Immature natural killer cell (primary cell): ENCODE results near the gene DIAPH2. TPM values are rescaled to one million over a fixed set of nuclear protein-coding genes. Genes with fewer than 3 reads are reported as not detected.

Experiments used
- DNase-seq, 3 donors: peaks; one replicate each; pipeline ENCODE4 v3.0.0; 2022; ENCODE audit warnings: mixed read lengths in 1 of 3
- H3K27ac Mint-ChIP-seq, 6 donors: one replicate each; pipeline ENCODE4 v1.8.0; 2020; ENCODE audit warnings: mixed read lengths in 6 of 6, mild to moderate bottlenecking in 5 of 6, inconsistent platforms in 4 of 6, moderate library complexity in 3 of 6
- H3K27me3 Mint-ChIP-seq, 3 donors: one replicate each; pipeline ENCODE4 v1.8.0; 2020 to 2021; ENCODE audit warnings: low read depth in 3 of 3, mild to moderate bottlenecking in 3 of 3, mixed read lengths in 3 of 3, moderate library complexity in 3 of 3, inconsistent platforms in 1 of 3
- H3K36me3 Mint-ChIP-seq, 3 donors: one replicate each; pipeline ENCODE4 v1.8.0; 2020; ENCODE audit warnings: mixed read lengths in 3 of 3, inconsistent platforms in 2 of 3, mild to moderate bottlenecking in 2 of 3
- H3K4me1 Mint-ChIP-seq, 2 donors: one replicate each; pipeline ENCODE4 v1.8.0; 2020; ENCODE audit warnings: inconsistent platforms in 2 of 2, mild to moderate bottlenecking in 2 of 2, mixed read lengths in 2 of 2, moderate library complexity in 1 of 2
- H3K4me3 Mint-ChIP-seq, 5 donors: one replicate each; pipeline ENCODE4 v1.8.0; 2020; ENCODE audit warnings: mild to moderate bottlenecking in 5 of 5, mixed read lengths in 5 of 5, inconsistent platforms in 3 of 5, moderate library complexity in 3 of 5
- H3K9me3 Mint-ChIP-seq, 6 donors: one replicate each; pipeline ENCODE4 v1.8.0; 2020; ENCODE audit warnings: mild to moderate bottlenecking in 6 of 6, mixed read lengths in 6 of 6, inconsistent platforms in 4 of 6, moderate library complexity in 3 of 6
- polyA plus RNA-seq, 3 donors: library from polyadenylated mRNA; unstranded; fragments of 300-500 nt; fragmentation: Illumina TruSeq; gene quantifications; one replicate each; pipeline ENCODE4 v1.2.3, GENCODE V29; 2021

Gene DIAPH2
- 10 to 100 TPM in 1 of 3 donors, 1 to 10 TPM in 2; 5.5 to 10.9 (median 9.6) TPM for polyA plus RNA-seq

GRCh38 chrX:96684339-96685209 lies at the start of gene DIAPH2:
TSS of gene DIAPH2 (plus strand) at chrX:96684842.
- Mint-ChIP-seq H3K9me3 (no peaks in the 10 kb centered on the region), H3K27me3 (peaks cover 4 to 10% (median 5%) of the 10 kb centered on the region in 3 donors), H3K4me1 (peaks cover 15 to 25% of the 10 kb centered on the region in 2 donors), H3K36me3 (no peaks in the 10 kb centered on the region), H3K27ac (peak within 1 kb of the TSS; percentile 79 to 86 (median 86)), H3K4me3 (peak within 1 kb of the TSS; percentile 87 to 93 (median 92))
- peak; percentile 70 to 76 (median 71) for DNase-seq

GRCh38 chrX:96650023-96650422 lies 34.6 kb upstream of the DIAPH2 start:
- DNase-seq: no peak
- Mint-ChIP-seq H3K4me1 (no peaks in the 10 kb centered on the region), H3K9me3 (no peaks in the 10 kb centered on the region), H3K27ac (no peak overlapping the region), H3K36me3 (no peaks in the 10 kb centered on the region), H3K27me3 (peaks cover 2 to 6% (median 3%) of the 10 kb centered on the region in 3 donors), H3K4me3 (no peak overlapping the region)

GRCh38 chrX:96655947-96656623 lies 28.6 kb upstream of the DIAPH2 start:
- Mint-ChIP-seq H3K9me3 (peaks cover 0 to 2% (median 0%) of the 10 kb centered on the region in 6 donors), H3K4me1 (no peaks in the 10 kb centered on the region), H3K27ac (no peak overlapping the region), H3K36me3 (no peaks in the 10 kb centered on the region), H3K27me3 (peaks cover 0 to 13% (median 7%) of the 10 kb centered on the region in 3 donors), H3K4me3 (no peak overlapping the region)
- no peak for DNase-seq

- DNase-seq: no peak
- Mint-ChIP-seq H3K27me3 (peaks cover 5 to 15% (median 7%) of the 10 kb centered on the region in 3 donors), H3K4me1 (peaks cover 15 to 25% of the 10 kb centered on the region in 2 donors), H3K9me3 (no peaks in the 10 kb centered on the region), H3K27ac (no peak overlapping the region), H3K4me3 (no peak overlapping the region), H3K36me3 (no peaks in the 10 kb centered on the region)
These were observed 2.1 kb upstream of the DIAPH2 start for GRCh38 chrX:96682516-96682915.

GRCh38 chrX:96683997-96684338 lies 674 bp upstream of the DIAPH2 start:
- peaks cover 15 to 25% of the 10 kb centered on the region in 2 donors for H3K4me1 Mint-ChIP-seq
- no peaks in the 10 kb centered on the region for H3K36me3 Mint-ChIP-seq
- H3K27me3 Mint-ChIP-seq: peaks cover 4 to 12% (median 5%) of the 10 kb centered on the region in 3 donors
- H3K27ac Mint-ChIP-seq: peak overlapping the region in 5 of 6 donors; percentile 41 to 86 (median 70)
- H3K4me3 Mint-ChIP-seq: peak overlapping the region; percentile 87 to 93 (median 92)
- H3K9me3 Mint-ChIP-seq: no peaks in the 10 kb centered on the region
- no peak for DNase-seq

GRCh38 chrX:96685210-96686099 lies 813 bp downstream of the DIAPH2 start:
- Mint-ChIP-seq H3K9me3 (no peaks in the 10 kb centered on the region), H3K27ac (peak overlapping the region; percentile 66 to 86 (median 82)), H3K27me3 (peaks cover 4 to 10% (median 5%) of the 10 kb centered on the region in 3 donors), H3K4me3 (peak overlapping the region; percentile 87 to 93 (median 92)), H3K4me1 (peaks cover 15 to 25% of the 10 kb centered on the region in 2 donors), H3K36me3 (no peaks in the 10 kb centered on the region)
- DNase-seq: peak; percentile 22 to 31 (median 23)

GRCh38 chrX:96687776-96688175 lies 3.1 kb downstream of the DIAPH2 start:
- Mint-ChIP-seq H3K9me3 (no peaks in the 10 kb centered on the region), H3K27ac (no peak overlapping the region), H3K4me1 (peaks cover 16 to 28% of the 10 kb centered on the region in 2 donors), H3K36me3 (no peaks in the 10 kb centered on the region), H3K4me3 (no peak overlapping the region), H3K27me3 (peaks cover 4 to 10% (median 8%) of the 10 kb centered on the region in 3 donors)
- DNase-seq: no peak

- no peak for DNase-seq
These were observed 4.1 kb downstream of the DIAPH2 start for GRCh38 chrX:96688789-96689188.

GRCh38 chrX:96689991-96690390 lies 5.3 kb downstream of the DIAPH2 start:
- H3K9me3 Mint-ChIP-seq: no peaks in the 10 kb centered on the region
- H3K36me3 Mint-ChIP-seq: no peaks in the 10 kb centered on the region
- H3K4me3 Mint-ChIP-seq: no peak overlapping the region
- peaks cover 23 to 32% of the 10 kb centered on the region in 2 donors for H3K4me1 Mint-ChIP-seq
- H3K27me3 Mint-ChIP-seq: peaks cover 2 to 12% (median 6%) of the 10 kb centered on the region in 3 donors
- H3K27ac Mint-ChIP-seq: no peak overlapping the region
- no peak for DNase-seq

More at GRCh38 chrX:96688789-96689188, 4.1 kb downstream of the DIAPH2 start:
- Mint-ChIP-seq H3K27ac (no peak overlapping the region), H3K4me1 (peaks cover 26 to 38% of the 10 kb centered on the region in 2 donors), H3K9me3 (no peaks in the 10 kb centered on the region), H3K4me3 (no peak overlapping the region), H3K36me3 (no peaks in the 10 kb centered on the region), H3K27me3 (peaks cover 4 to 10% (median 8%) of the 10 kb centered on the region in 3 donors)

GRCh38 chrX:96692454-96692853 lies 7.8 kb downstream of the DIAPH2 start:
- no peaks in the 10 kb centered on the region for H3K9me3 Mint-ChIP-seq
- H3K4me1 Mint-ChIP-seq: peaks cover 13% of the 10 kb centered on the region in 2 donors

GRCh38 chrX:96692890-96693289 lies 8.2 kb downstream of the DIAPH2 start:
- Mint-ChIP-seq H3K9me3 (no peaks in the 10 kb centered on the region), H3K27ac (no peak overlapping the region), H3K27me3 (peaks cover 0 to 5% (median 3%) of the 10 kb centered on the region in 3 donors), H3K4me1 (peaks cover 13% of the 10 kb centered on the region in 2 donors), H3K4me3 (peak overlapping the region in 2 of 5 donors; percentile 2 to 36), H3K36me3 (peaks cover 0 to 4% (median 0%) of the 10 kb centered on the region in 3 donors)
- no peak for DNase-seq

More at GRCh38 chrX:96692454-96692853, 7.8 kb downstream of the DIAPH2 start:
- DNase-seq: no peak
- H3K27me3 Mint-ChIP-seq: peaks cover 0 to 5% (median 3%) of the 10 kb centered on the region in 3 donors
- peaks cover 0 to 4% (median 0%) of the 10 kb centered on the region in 3 donors for H3K36me3 Mint-ChIP-seq
- H3K4me3 Mint-ChIP-seq: no peak overlapping the region
- H3K27ac Mint-ChIP-seq: no peak overlapping the region

- H3K4me3 Mint-ChIP-seq: peak overlapping the region in 3 of 5 donors; percentile 2 to 36 (median 4)
- peak; percentile 12 to 42 (median 27) for DNase-seq
- no peaks in the 10 kb centered on the region for H3K9me3 Mint-ChIP-seq
- peaks cover 0 to 5% (median 3%) of the 10 kb centered on the region in 3 donors for H3K27me3 Mint-ChIP-seq
- H3K27ac Mint-ChIP-seq: no peak overlapping the region
- peaks cover 0 to 4% (median 0%) of the 10 kb centered on the region in 3 donors for H3K36me3 Mint-ChIP-seq
- H3K4me1 Mint-ChIP-seq: peaks cover 13 to 15% of the 10 kb centered on the region in 2 donors
These were observed 8.8 kb downstream of the DIAPH2 start for GRCh38 chrX:96693407-96693806.

- no peak for DNase-seq
- H3K4me3 Mint-ChIP-seq: no peak overlapping the region
- peak overlapping the region in 1 of 6 donors; percentile 10 for H3K27ac Mint-ChIP-seq
- peaks cover 13 to 15% of the 10 kb centered on the region in 2 donors for H3K4me1 Mint-ChIP-seq
- H3K27me3 Mint-ChIP-seq: peaks cover 0 to 5% (median 4%) of the 10 kb centered on the region in 3 donors
- no peaks in the 10 kb centered on the region for H3K9me3 Mint-ChIP-seq
- peaks cover 0 to 4% (median 0%) of the 10 kb centered on the region in 3 donors for H3K36me3 Mint-ChIP-seq
These were observed 11.8 kb downstream of the DIAPH2 start for GRCh38 chrX:96696462-96696861.
